A549 (cell line): Measurements from ENCODE around the gene NEURL3.

ENCODE experiments used
- POLR2A ChIP-seq: IDR thresholded peaks from 2 replicates; pipeline ENCODE4 v1.6.1; 2012; ENCODE audit warnings: mild to moderate bottlenecking, low read length
- TF ChIP-seq, protein P1 (sequence below): fragments of >200 bp; sonication (Bioruptor Twin); formaldehyde crosslinking; IDR thresholded peaks from 3 replicates; pipeline ENCODE4 v1.5.1; 2016
- TF ChIP-seq, protein P2 (sequence below): IDR thresholded peaks from 2 replicates; pipeline ENCODE4 v1.6.1; 2012
- TF ChIP-seq, protein P3 (sequence below): fragments of 150-350 bp; IDR thresholded peaks from 2 replicates; pipeline ENCODE4 v1.6.1; 2014; ENCODE audit warnings: low read depth, mild to moderate bottlenecking, low read length

DNA sequence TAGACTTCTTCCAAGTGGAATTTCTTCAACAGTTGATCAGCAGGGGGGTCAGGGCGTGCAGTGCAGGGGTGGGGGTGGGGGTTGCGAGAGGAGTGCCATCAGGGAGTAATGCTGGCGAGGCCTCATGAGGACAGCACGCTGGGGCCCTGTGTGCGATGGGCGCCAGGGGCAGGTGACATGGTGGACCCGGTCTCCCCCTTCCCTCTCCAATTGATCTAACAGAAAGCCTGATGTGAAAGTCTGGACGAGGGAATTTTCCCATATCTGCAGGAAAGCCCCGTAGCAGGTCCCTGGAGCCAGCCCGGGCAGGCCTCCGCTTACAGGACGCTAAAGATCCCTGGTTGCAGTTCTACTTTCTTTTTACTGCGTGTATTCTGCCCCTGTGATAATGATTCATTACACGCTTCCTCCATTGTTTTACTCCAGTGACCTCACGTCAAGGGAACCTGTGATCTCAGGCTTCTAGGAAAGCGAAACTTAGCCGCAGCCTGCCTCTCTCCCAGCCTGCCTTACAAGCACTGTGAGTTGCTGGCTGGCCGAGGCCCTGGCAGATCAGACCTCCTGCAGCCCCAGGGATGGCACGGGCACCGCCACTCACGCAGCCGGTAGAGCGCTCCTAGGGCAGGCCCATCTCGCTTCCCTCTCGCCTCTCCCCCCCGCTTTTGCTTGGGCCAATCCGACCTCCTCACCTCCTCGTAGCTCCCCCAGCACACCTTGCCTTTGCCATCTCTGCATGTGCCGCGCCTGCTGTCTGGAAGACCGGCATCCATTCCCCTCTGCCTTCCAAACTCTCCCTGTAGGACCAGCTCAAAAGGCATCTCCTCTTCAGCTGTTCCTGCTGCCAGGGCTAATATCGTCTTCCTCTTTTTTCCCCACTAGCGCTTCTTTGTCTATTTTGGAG is 19.2 kb downstream of the NEURL3 start:
- TF ChIP-seq, protein P1, sequence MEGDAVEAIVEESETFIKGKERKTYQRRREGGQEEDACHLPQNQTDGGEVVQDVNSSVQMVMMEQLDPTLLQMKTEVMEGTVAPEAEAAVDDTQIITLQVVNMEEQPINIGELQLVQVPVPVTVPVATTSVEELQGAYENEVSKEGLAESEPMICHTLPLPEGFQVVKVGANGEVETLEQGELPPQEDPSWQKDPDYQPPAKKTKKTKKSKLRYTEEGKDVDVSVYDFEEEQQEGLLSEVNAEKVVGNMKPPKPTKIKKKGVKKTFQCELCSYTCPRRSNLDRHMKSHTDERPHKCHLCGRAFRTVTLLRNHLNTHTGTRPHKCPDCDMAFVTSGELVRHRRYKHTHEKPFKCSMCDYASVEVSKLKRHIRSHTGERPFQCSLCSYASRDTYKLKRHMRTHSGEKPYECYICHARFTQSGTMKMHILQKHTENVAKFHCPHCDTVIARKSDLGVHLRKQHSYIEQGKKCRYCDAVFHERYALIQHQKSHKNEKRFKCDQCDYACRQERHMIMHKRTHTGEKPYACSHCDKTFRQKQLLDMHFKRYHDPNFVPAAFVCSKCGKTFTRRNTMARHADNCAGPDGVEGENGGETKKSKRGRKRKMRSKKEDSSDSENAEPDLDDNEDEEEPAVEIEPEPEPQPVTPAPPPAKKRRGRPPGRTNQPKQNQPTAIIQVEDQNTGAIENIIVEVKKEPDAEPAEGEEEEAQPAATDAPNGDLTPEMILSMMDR, result no peak
- TF ChIP-seq, protein P2, sequence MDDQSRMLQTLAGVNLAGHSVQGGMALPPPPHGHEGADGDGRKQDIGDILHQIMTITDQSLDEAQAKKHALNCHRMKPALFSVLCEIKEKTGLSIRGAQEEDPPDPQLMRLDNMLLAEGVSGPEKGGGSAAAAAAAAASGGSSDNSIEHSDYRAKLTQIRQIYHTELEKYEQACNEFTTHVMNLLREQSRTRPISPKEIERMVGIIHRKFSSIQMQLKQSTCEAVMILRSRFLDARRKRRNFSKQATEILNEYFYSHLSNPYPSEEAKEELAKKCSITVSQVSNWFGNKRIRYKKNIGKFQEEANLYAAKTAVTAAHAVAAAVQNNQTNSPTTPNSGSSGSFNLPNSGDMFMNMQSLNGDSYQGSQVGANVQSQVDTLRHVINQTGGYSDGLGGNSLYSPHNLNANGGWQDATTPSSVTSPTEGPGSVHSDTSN, result no peak
- TF ChIP-seq, protein P3, sequence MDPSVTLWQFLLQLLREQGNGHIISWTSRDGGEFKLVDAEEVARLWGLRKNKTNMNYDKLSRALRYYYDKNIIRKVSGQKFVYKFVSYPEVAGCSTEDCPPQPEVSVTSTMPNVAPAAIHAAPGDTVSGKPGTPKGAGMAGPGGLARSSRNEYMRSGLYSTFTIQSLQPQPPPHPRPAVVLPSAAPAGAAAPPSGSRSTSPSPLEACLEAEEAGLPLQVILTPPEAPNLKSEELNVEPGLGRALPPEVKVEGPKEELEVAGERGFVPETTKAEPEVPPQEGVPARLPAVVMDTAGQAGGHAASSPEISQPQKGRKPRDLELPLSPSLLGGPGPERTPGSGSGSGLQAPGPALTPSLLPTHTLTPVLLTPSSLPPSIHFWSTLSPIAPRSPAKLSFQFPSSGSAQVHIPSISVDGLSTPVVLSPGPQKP, result no peak
- TF ChIP-seq POLR2A, result no peak
